Measurements from ENCODE around the gene LARP4.

The LARP4 gene

GRCh38 chr12:50506753-50507473 is 106.2 kb downstream of the LARP4 start:
- no peak for TF ChIP-seq CTCF (conservative IDR thresholded peaks at IDR 0.05)
- H3K27ac ChIP-seq: peak overlapping the region; percentile 97

GRCh38 chr12:50507474-50507838 is 106.8 kb downstream of the LARP4 start:
- no peak for TF ChIP-seq CTCF (conservative IDR thresholded peaks at IDR 0.05)
- peak overlapping the region; percentile 97 for H3K27ac ChIP-seq

GRCh38 chr12:50507930-50508329 is 107.2 kb downstream of the LARP4 start:
- no peak for TF ChIP-seq CTCF (conservative IDR thresholded peaks at IDR 0.05)
- peak overlapping the region; percentile 97 for H3K27ac ChIP-seq

GRCh38 chr12:50508414-50508813 is 107.7 kb downstream of the LARP4 start:
- H3K27ac ChIP-seq: peak overlapping the region; percentile 97
- no peak for TF ChIP-seq CTCF (conservative IDR thresholded peaks at IDR 0.05)

GRCh38 chr12:50508970-50509663 is 108.4 kb downstream of the LARP4 start:
- peak overlapping the region; percentile 97 for H3K27ac ChIP-seq
- no peak for TF ChIP-seq CTCF (conservative IDR thresholded peaks at IDR 0.05)

GRCh38 chr12:50514526-50515276 is 114.0 kb downstream of the LARP4 start:
- H3K27ac ChIP-seq: peak overlapping the region; percentile 33
- TF ChIP-seq CTCF (conservative IDR thresholded peaks at IDR 0.05): no peak

GRCh38 chr12:50515587-50515986 is 114.9 kb downstream of the LARP4 start:
- TF ChIP-seq CTCF (conservative IDR thresholded peaks at IDR 0.05): no peak
- H3K27ac ChIP-seq: peak overlapping the region; percentile 44
